DOHH2 (cell line): ENCODE measurements around the gene COL23A1.

Experiments
- H3F3A ChIP-seq: fragments of 200-600 bp; sonication (generic), shearing (Covaris generic); 2 replicates; pipeline ENCODE4 v1.6.0; 2016; ENCODE audit warnings: antibody characterized with exemption, mild to moderate bottlenecking; ENCODE audit not compliant: control insufficient read depth, insufficient read depth
- H3K27ac ChIP-seq: fragments of 200-600 bp; sonication (generic); 2 replicates; pipeline ENCODE4 v1.5.1; 2014; ENCODE audit warnings: low read depth, mild to moderate bottlenecking, low read length, moderate library complexity
- H3K27me3 ChIP-seq: fragments of 200-600 bp; sonication (generic); 2 replicates; pipeline ENCODE4 v1.6.1; 2014; ENCODE audit warnings: mild to moderate bottlenecking, low read length, mixed read lengths; ENCODE audit not compliant: control insufficient read depth
- H3K36me3 ChIP-seq: fragments of 200-600 bp; sonication (generic); 2 replicates; pipeline ENCODE4 v1.6.1; 2014; ENCODE audit warnings: mild to moderate bottlenecking, low read length, moderate library complexity, mixed read lengths; ENCODE audit not compliant: control insufficient read depth
- H3K4me1 ChIP-seq: fragments of 200-600 bp; sonication (generic); 2 replicates; pipeline ENCODE4 v1.6.1; 2014; ENCODE audit warnings: mild to moderate bottlenecking, low read length, mixed read lengths; ENCODE audit not compliant: control insufficient read depth
- H3K4me2 ChIP-seq: fragments of 200-600 bp; sonication (generic); 2 replicates; pipeline ENCODE4 v1.6.0; 2014; ENCODE audit warnings: mild to moderate bottlenecking, low read length, moderate library complexity
- H3K4me3 ChIP-seq: fragments of 200-600 bp; sonication (generic); 2 replicates; pipeline ENCODE4 v1.5.1; 2014; ENCODE audit warnings: mild to moderate bottlenecking, low read length, mixed read lengths
- H3K79me2 ChIP-seq: fragments of 200-600 bp; sonication (generic); 2 replicates; pipeline ENCODE4 v1.6.1; 2014; ENCODE audit warnings: mild to moderate bottlenecking, low read length, mixed read lengths; ENCODE audit not compliant: control insufficient read depth
- H3K9me2 ChIP-seq: fragments of 200-600 bp; sonication (generic); replicated peaks from 2 replicates; pipeline ENCODE4 v1.6.1; 2014; ENCODE audit warnings: mild to moderate bottlenecking, low read length, mixed read lengths; ENCODE audit not compliant: control insufficient read depth
- H3K9me3 ChIP-seq: fragments of 200-600 bp; sonication (generic); 2 replicates; pipeline ENCODE4 v1.6.1; 2014; ENCODE audit warnings: antibody characterized with exemption, low read length, mixed read lengths; ENCODE audit not compliant: control insufficient read depth, insufficient read depth
- H4K20me1 ChIP-seq: fragments of 200-600 bp; sonication (generic); 2 replicates; pipeline ENCODE4 v1.6.0; 2014; ENCODE audit warnings: low read depth, mild to moderate bottlenecking, antibody characterized with exemption, low read length, moderate library complexity; ENCODE audit not compliant: control insufficient read depth, insufficient read depth
- EZH2phosphoT487 ChIP-seq: fragments of 200-600 bp; sonication (generic); IDR thresholded peaks from 2 replicates; pipeline ENCODE4 v1.6.1; 2017; ENCODE audit warnings: borderline replicate concordance, mild to moderate bottlenecking, antibody characterized with exemption, low read length, moderate library complexity, mixed read lengths
- TF ChIP-seq, protein P1 (sequence below): fragments of 200-600 bp; sonication (generic); IDR thresholded peaks from one replicate; pipeline ENCODE4 v1.5.1; 2014; ENCODE audit warnings: antibody characterized with exemption, mild to moderate bottlenecking, low read depth, low read length; ENCODE audit not compliant: poor library complexity, severe bottlenecking

The COL23A1 gene

DNA sequence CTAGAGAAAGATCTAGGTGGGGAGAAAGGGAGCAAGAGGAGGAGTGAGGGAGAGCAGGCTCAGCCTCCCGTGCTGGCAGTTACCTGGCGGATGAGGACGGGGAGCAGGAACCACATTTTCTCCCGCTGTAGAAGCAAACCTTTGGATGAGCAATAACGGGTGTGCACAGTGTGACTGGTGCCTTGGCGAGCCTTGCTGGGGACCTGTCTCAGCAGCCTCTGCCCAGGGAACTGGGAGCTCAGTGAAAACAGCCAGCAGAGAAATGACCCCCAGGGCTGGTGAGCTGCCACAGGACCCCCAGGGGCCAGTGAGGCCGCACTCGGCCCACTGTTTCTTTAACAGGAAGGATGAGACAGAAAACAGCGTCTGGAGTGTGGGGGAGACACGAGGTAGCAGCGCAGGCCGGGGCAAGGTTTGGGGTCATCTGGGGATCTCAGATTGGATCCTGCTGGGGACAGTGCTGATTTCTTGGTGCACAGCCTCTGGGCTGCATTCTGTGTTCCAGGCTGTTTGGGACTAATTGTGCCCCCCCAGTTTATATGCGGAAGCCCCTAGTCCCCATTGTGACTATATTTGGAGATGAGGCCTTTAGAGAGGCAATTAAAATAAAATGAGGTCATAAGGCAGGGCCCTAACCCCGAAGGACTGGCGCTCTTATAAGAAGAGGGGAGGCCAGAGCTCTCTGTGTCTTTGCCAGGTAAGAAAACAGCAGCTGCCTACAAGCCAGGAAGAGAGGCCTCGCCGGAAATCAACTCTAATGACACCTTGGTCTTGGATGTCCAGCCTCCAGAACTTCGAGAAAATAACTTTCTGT, 238.8 kb downstream of the COL23A1 start:
- Histone ChIP-seq H3K27me3 (no peaks in the 10 kb centered on the region), H4K20me1 (no peaks in the 10 kb centered on the region), H3K4me3 (no peak overlapping the region), H3K4me1 (no peaks in the 10 kb centered on the region), H3K9me2 (no peaks in the 10 kb centered on the region), H3K27ac (no peak overlapping the region), H3F3A (no peaks in the 10 kb centered on the region), H3K36me3 (no peaks in the 10 kb centered on the region), H3K4me2 (no peak overlapping the region), H3K9me3 (no peaks in the 10 kb centered on the region), H3K79me2 (no peaks in the 10 kb centered on the region)
- TF ChIP-seq, protein P1, sequence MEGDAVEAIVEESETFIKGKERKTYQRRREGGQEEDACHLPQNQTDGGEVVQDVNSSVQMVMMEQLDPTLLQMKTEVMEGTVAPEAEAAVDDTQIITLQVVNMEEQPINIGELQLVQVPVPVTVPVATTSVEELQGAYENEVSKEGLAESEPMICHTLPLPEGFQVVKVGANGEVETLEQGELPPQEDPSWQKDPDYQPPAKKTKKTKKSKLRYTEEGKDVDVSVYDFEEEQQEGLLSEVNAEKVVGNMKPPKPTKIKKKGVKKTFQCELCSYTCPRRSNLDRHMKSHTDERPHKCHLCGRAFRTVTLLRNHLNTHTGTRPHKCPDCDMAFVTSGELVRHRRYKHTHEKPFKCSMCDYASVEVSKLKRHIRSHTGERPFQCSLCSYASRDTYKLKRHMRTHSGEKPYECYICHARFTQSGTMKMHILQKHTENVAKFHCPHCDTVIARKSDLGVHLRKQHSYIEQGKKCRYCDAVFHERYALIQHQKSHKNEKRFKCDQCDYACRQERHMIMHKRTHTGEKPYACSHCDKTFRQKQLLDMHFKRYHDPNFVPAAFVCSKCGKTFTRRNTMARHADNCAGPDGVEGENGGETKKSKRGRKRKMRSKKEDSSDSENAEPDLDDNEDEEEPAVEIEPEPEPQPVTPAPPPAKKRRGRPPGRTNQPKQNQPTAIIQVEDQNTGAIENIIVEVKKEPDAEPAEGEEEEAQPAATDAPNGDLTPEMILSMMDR, result no peak
- no peak for TF ChIP-seq EZH2phosphoT487

DNA sequence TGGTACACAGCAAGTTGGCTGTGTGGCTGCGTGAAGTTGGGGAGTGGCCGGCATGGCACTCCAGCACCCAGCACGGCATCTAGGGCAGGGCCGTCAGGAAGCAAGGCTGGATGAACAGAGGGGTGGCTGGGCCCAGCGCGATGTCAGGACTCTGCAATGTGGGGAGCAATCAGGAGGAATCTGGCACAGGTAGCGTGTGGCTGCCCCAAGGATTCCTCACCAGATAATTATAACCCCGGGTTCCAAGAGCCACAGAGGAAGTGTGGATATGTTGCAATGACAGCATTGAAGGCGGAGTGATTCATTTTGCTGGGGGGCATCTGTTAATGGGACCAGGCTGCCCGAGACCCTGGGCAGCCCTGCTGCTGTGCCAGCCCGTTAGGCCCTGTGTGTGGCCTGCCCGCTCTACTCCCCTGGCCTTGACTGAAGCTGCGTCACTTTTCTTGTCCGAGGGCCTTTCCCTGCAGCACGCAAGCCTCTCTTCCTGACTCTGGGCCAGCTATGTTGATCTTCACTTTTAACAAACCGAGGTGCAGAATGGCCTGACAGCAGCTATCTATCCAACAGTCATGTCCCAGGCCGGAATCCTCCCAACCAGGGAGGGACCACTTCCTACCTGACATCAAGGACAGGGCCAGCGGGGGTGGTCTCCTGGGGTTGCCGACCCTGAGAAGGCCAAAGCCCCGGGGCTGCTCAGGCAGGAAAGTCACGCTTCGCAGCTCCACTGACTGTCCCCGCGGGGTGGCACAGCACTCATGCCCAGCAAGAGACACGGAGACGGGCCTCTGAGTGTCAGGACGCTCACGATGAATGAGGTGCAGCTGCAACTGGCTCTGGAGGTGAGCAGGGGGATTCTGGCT, 239.6 kb downstream of the COL23A1 start:
- TF ChIP-seq EZH2phosphoT487, result no peak
- TF ChIP-seq, protein P1, result no peak
- H3K27me3 ChIP-seq, result no peaks in the 10 kb centered on the region
- H3K36me3 ChIP-seq, result no peaks in the 10 kb centered on the region
- no peaks in the 10 kb centered on the region for H3K9me3 ChIP-seq
- H3K79me2 ChIP-seq, result no peaks in the 10 kb centered on the region
- no peak overlapping the region for H3K4me3 ChIP-seq
- H3K4me2 ChIP-seq, result no peak overlapping the region
- H3K4me1 ChIP-seq, result no peaks in the 10 kb centered on the region
- no peaks in the 10 kb centered on the region for H3F3A ChIP-seq
- no peak overlapping the region for H3K27ac ChIP-seq
- H4K20me1 ChIP-seq, result no peaks in the 10 kb centered on the region
- no peaks in the 10 kb centered on the region for H3K9me2 ChIP-seq

DNA sequence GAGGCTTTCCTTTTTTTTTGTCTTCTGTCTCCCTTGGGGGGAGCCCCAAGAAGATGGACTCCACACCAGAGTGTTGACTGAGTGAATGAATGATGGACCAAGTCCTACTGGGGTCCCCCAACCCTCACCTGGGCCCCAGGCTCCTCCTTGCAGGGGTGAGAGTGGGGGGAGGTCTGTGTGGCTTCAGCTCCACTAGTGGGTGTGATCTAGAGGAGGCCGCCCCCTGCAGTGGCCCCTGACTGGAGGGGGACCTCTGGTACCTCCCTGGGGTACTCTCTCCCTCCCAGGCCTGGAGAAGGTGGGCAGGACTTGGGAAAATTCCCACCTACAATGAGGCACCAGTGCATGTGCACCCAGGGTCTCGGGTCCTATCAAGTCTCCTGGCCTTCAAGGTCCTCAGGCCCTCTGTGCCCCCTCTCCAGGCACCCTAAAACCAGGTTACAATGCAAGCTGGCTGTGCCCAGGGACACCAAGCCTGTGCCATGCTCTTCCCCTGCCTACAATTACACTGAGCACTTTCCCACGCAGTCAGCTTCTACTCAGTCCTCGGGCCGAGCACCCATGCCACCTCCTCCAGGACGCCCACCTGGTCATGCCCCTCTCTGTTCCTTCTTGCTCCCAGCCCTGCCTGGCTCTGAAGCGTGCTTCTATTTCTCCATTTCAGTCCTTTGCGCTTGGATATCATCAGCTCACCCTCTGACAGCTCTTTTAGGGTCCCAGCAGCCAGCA, 240.4 kb downstream of the COL23A1 start:
- Histone ChIP-seq H3K4me2 (no peak overlapping the region), H3K4me1 (no peaks in the 10 kb centered on the region), H3K4me3 (no peak overlapping the region), H3F3A (no peaks in the 10 kb centered on the region), H3K27ac (no peak overlapping the region), H3K79me2 (no peaks in the 10 kb centered on the region), H3K36me3 (no peaks in the 10 kb centered on the region), H3K27me3 (no peaks in the 10 kb centered on the region), H3K9me2 (no peaks in the 10 kb centered on the region), H3K9me3 (no peaks in the 10 kb centered on the region), H4K20me1 (no peaks in the 10 kb centered on the region)
- TF ChIP-seq, protein P1, result no peak
- TF ChIP-seq EZH2phosphoT487, result no peak
